NB4 (cell line): ENCODE data around the gene USP11.

ENCODE experiments used
- MYC ChIP-seq: IDR thresholded peaks from 2 replicates; pipeline ENCODE4 v1.6.1; 2011; ENCODE audit warnings: low read depth, low read length
- POLR2A ChIP-seq: IDR thresholded peaks from 2 replicates; pipeline ENCODE4 v1.6.1; 2011; ENCODE audit warnings: mild to moderate bottlenecking; ENCODE audit not compliant: insufficient read length; ENCODE audit errors: extremely low read depth
- TF ChIP-seq, protein P1 (sequence below): IDR thresholded peaks from one replicate; pipeline ENCODE4 v1.5.1; 2012; ENCODE audit warnings: low read depth, low read length
- TF ChIP-seq, protein P2 (sequence below): IDR thresholded peaks from 2 replicates; pipeline ENCODE4 v1.6.1; 2011; ENCODE audit warnings: low read depth, low read length

DNA sequence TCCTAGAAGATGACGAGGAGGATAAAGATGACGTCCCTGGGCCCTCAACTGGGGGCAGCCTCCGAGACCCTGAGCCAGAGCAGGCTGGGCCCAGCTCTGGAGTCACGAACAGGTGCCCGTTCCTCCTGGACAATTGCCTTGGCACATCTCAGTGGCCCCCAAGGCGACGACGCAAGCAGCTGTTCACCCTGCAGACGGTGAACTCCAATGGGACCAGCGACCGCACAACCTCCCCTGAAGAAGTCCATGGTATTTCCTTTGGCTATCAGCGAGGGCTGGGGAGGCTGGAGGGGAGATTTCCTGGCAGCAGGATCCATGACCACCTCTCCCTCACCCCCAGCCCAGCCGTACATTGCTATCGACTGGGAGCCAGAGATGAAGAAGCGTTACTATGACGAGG lies 11.9 kb downstream of the USP11 start:
- TF ChIP-seq, protein P1, sequence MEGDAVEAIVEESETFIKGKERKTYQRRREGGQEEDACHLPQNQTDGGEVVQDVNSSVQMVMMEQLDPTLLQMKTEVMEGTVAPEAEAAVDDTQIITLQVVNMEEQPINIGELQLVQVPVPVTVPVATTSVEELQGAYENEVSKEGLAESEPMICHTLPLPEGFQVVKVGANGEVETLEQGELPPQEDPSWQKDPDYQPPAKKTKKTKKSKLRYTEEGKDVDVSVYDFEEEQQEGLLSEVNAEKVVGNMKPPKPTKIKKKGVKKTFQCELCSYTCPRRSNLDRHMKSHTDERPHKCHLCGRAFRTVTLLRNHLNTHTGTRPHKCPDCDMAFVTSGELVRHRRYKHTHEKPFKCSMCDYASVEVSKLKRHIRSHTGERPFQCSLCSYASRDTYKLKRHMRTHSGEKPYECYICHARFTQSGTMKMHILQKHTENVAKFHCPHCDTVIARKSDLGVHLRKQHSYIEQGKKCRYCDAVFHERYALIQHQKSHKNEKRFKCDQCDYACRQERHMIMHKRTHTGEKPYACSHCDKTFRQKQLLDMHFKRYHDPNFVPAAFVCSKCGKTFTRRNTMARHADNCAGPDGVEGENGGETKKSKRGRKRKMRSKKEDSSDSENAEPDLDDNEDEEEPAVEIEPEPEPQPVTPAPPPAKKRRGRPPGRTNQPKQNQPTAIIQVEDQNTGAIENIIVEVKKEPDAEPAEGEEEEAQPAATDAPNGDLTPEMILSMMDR: no peak
- TF ChIP-seq POLR2A (no peak), MYC (no peak)
- TF ChIP-seq, protein P2, sequence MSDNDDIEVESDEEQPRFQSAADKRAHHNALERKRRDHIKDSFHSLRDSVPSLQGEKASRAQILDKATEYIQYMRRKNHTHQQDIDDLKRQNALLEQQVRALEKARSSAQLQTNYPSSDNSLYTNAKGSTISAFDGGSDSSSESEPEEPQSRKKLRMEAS: no peak
